ENCODE results near the gene ZDHHC8. TPM values are rescaled to one million over a fixed set of nuclear protein-coding genes. Genes with fewer than 3 reads are reported as not detected.

Gene ZDHHC8
- polyA plus RNA-seq, 1 donor (not counting 4 experiments of a cell fraction or from before 2014, with no cell fraction given), result 16.0 TPM

GRCh38 chr22:20181884-20182236, 50.3 kb downstream of the ZDHHC8 start:
- Histone ChIP-seq H3K27ac (ENCODE audit: control insufficient read depth, insufficient read depth, low read length) (no peak overlapping the region), H2AFZ (ENCODE audit: control insufficient read depth, low read length) (no peak overlapping the region), H3K9me3 (ENCODE audit: control insufficient read depth, low read depth, low read length) (no peaks in the 10 kb centered on the region), H3K79me2 (ENCODE audit: control insufficient read depth, insufficient read depth, low read length) (no peaks in the 10 kb centered on the region), H3K4me3 (ENCODE audit: control insufficient read depth in 2 of 3, extremely low read depth in 1 of 3, insufficient read depth in 2 of 3, low read depth in 1 of 3, low read length in 3 of 3) (no peak overlapping the region), H3K27me3 (ENCODE audit: control insufficient read depth, extremely low read depth, insufficient read depth, low read length) (no peaks in the 10 kb centered on the region), H3K36me3 (ENCODE audit: control insufficient read depth in 2 of 2, extremely low read depth in 1 of 2, insufficient read depth in 2 of 2, low read length in 2 of 2) (no peaks in the 10 kb centered on the region), H3K9me1 (ENCODE audit: control insufficient read depth, extremely low read depth, insufficient read depth, low read length) (no peaks in the 10 kb centered on the region), H3K4me2 (ENCODE audit: control insufficient read depth, extremely low read depth, insufficient read depth, low read depth, low read length) (no peak overlapping the region), H4K20me1 (ENCODE audit: control insufficient read depth, extremely low read depth, insufficient read depth, low read length) (no peaks in the 10 kb centered on the region), H3K9ac (ENCODE audit: control insufficient read depth, extremely low read depth, insufficient read depth, low read length) (no peak overlapping the region), H3K4me1 (ENCODE audit: control insufficient read depth, extremely low read depth, insufficient read depth, low read length) (no peaks in the 10 kb centered on the region)
- dilution Hi-C loops (cut with MboI; ENCODE audit: extremely low pct_ligation_motif_present, low sequenced_read_pairs), result no loop called here
- DNase-seq (ENCODE audit: low read depth, low spot score) (no peak), FAIRE-seq (no peak)
- TF ChIP-seq EZH2 (IDR thresholded peaks at IDR 0.05; ENCODE audit: low read length) (no peak), CTCF (optimal IDR thresholded peaks at IDR 0.05 in 1 of 3, IDR thresholded peaks at IDR 0.05 in 1 of 3, conservative IDR thresholded peaks at IDR 0.05 in 1 of 3; ENCODE audit: extremely low read depth in 1 of 3, insufficient read depth in 2 of 3, low read length in 3 of 3) (no peak)

- no peak for FAIRE-seq
Measured at GRCh38 chr22:20182365-20182764, 50.8 kb downstream of the ZDHHC8 start.

More at GRCh38 chr22:20182365-20182764, 50.8 kb downstream of the ZDHHC8 start:
- Histone ChIP-seq H2AFZ (ENCODE audit: control insufficient read depth, low read length) (no peak overlapping the region), H4K20me1 (ENCODE audit: control insufficient read depth, extremely low read depth, insufficient read depth, low read length) (no peaks in the 10 kb centered on the region), H3K4me2 (ENCODE audit: control insufficient read depth, extremely low read depth, insufficient read depth, low read depth, low read length) (no peak overlapping the region), H3K27ac (ENCODE audit: control insufficient read depth, insufficient read depth, low read length) (no peak overlapping the region), H3K4me1 (ENCODE audit: control insufficient read depth, extremely low read depth, insufficient read depth, low read length) (no peaks in the 10 kb centered on the region), H3K9me3 (ENCODE audit: control insufficient read depth, low read depth, low read length) (no peaks in the 10 kb centered on the region), H3K9ac (ENCODE audit: control insufficient read depth, extremely low read depth, insufficient read depth, low read length) (no peak overlapping the region), H3K79me2 (ENCODE audit: control insufficient read depth, insufficient read depth, low read length) (no peaks in the 10 kb centered on the region), H3K9me1 (ENCODE audit: control insufficient read depth, extremely low read depth, insufficient read depth, low read length) (no peaks in the 10 kb centered on the region), H3K27me3 (ENCODE audit: control insufficient read depth, extremely low read depth, insufficient read depth, low read length) (no peaks in the 10 kb centered on the region), H3K36me3 (ENCODE audit: control insufficient read depth in 2 of 2, extremely low read depth in 1 of 2, insufficient read depth in 2 of 2, low read length in 2 of 2) (no peaks in the 10 kb centered on the region), H3K4me3 (ENCODE audit: control insufficient read depth in 2 of 3, extremely low read depth in 1 of 3, insufficient read depth in 2 of 3, low read depth in 1 of 3, low read length in 3 of 3) (no peak overlapping the region)
- DNase-seq (ENCODE audit: low read depth, low spot score), result no peak
- TF ChIP-seq CTCF (optimal IDR thresholded peaks at IDR 0.05 in 1 of 3, IDR thresholded peaks at IDR 0.05 in 1 of 3, conservative IDR thresholded peaks at IDR 0.05 in 1 of 3; ENCODE audit: extremely low read depth in 1 of 3, insufficient read depth in 2 of 3, low read length in 3 of 3) (no peak), EZH2 (IDR thresholded peaks at IDR 0.05; ENCODE audit: low read length) (no peak)
- dilution Hi-C loops (cut with MboI; ENCODE audit: extremely low pct_ligation_motif_present, low sequenced_read_pairs), result no loop called here
